OCI-LY3 (cell line): Measurements from ENCODE around the gene HFM1.

Experiments
- CTCF ChIP-seq: fragments of 200-600, 300-600 bp; sonication (generic); IDR thresholded peaks from 2 replicates; pipeline ENCODE4 v1.5.1; 2014; ENCODE audit warnings: antibody characterized with exemption, low read length, low read depth
- EZH2phosphoT487 ChIP-seq: fragments of 200-600 bp; shearing (Covaris generic); IDR thresholded peaks from 2 replicates; pipeline ENCODE4 v1.6.1; 2018; ENCODE audit warnings: antibody characterized with exemption, mixed run types, low read depth

GRCh38 chr1:91440847-91441246, 36.2 kb upstream of the HFM1 start:
- TF ChIP-seq CTCF, result peak; percentile 39
- TF ChIP-seq EZH2phosphoT487, result no peak
